NCI-H1417 (cell line): ENCODE results near the gene ZACN.
"Not testable (repeated sequence)": the region's sequence is repeated elsewhere in the genome, so short reads cannot be mapped to it uniquely, and the experiment has no call there.

Source experiments
- DNase-seq, 3 experiments: peaks; one replicate each; lab custom pipeline; 2025; lab: John Stamatoyannopoulos, UW

ZACN gene

GRCh38 chr17:76053246-76054111 lies 25.5 kb upstream of the ZACN start:
- DNase-seq, result no peak

- DNase-seq, result no peak
These were observed 24.9 kb upstream of the ZACN start for GRCh38 chr17:76054112-76054476.

GRCh38 chr17:76056882-76057281 lies 22.1 kb upstream of the ZACN start:
- no peak for DNase-seq

GRCh38 chr17:76058264-76058663 lies 20.7 kb upstream of the ZACN start:
- not testable (repeated sequence) for DNase-seq

- no peak for DNase-seq
These were observed 15.0 kb upstream of the ZACN start for GRCh38 chr17:76063875-76064546.

GRCh38 chr17:76065775-76066174 lies 13.2 kb upstream of the ZACN start:
- no peak for DNase-seq

GRCh38 chr17:76071531-76072147 lies 7.3 kb upstream of the ZACN start:
- DNase-seq, result no peak

GRCh38 chr17:76072148-76072858 lies 6.7 kb upstream of the ZACN start, which contains the start of gene SRP68:
SRP68 (minus strand) TSS chr17:76072517; CDS start chr17:76072491, 26 bp downstream.
- peak; percentile 88 to 93 (median 90) for DNase-seq

- DNase-seq, result peak in 2 of 3 experiments; percentile 23 to 33
These were observed 4.3 kb upstream of the ZACN start, which contains the start of gene GALR2 for GRCh38 chr17:76074390-76075363. GALR2 (plus strand) TSS chr17:76074781; CDS start chr17:76074884, 103 bp downstream.

- peak; percentile 24 to 74 (median 33) for DNase-seq
These were observed 3.4 kb upstream of the ZACN start for GRCh38 chr17:76075364-76076145.

- DNase-seq, result peak in 1 of 3 experiments; percentile 43
These were observed 2.7 kb upstream of the ZACN start for GRCh38 chr17:76076146-76076764.

GRCh38 chr17:76076765-76077583 lies 2.0 kb upstream of the ZACN start:
- peak in 2 of 3 experiments; percentile 54 to 60 for DNase-seq

- peak in 2 of 3 experiments; percentile 42 to 73 for DNase-seq
These were observed 1.3 kb upstream of the ZACN start for GRCh38 chr17:76077584-76078110.

GRCh38 chr17:76078370-76078769 lies 612 bp upstream of the ZACN start:
- DNase-seq, result not testable (repeated sequence)

- peak in 1 of 3 experiments; percentile 67 for DNase-seq
These were observed 563 bp downstream of the ZACN start for GRCh38 chr17:76079535-76079955.

GRCh38 chr17:76079956-76080767 lies 1.2 kb downstream of the ZACN start:
- DNase-seq, result peak in 2 of 3 experiments; percentile 53 to 63

- DNase-seq, result no peak
These were observed 1.8 kb downstream of the ZACN start for GRCh38 chr17:76080768-76081287.
